Measurements from ENCODE around the gene SCYGR7. TPM values are rescaled to one million over a fixed set of nuclear protein-coding genes. Genes with fewer than 3 reads are reported as not detected.

Gene SCYGR7
- total and polyA plus RNA-seq, 2 experiments from 2014 or later = not detected

DNA sequence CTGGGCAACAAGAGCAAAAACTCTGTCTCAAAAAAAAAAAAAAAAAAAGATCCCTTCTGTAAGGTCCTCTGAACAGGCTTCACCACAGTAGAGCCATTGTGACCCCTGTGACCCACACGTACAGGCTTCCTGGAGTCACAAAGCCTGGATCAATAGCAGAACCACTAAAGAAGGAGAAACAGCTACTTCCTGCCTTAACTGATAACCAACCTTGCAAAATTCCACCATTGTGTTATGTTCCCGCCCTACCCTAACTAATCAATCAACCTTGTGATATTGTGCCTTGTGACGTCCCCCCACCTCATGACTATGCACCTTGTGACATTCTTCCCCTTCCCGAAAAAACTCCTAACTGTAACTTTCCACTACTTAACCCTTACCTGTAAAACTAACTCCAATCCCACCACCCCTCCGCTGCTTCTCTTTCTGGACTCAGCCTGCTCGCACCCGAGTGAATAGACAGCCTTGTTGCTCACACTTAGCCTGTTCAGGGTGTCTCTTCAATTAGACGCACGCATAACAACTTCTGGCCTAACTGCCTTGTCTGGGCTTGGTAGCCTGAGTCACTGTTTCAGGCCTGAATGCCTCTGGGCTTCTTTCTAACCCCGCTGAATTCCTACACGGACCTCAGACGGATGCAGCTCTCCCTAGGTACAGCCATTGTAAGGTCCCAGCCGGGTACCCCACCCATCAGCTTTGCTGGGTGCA is 31.4 kb downstream of the SCYGR7 start:
- peaks cover 10% of the 10 kb centered on the region for H3K27me3 Mint-ChIP-seq (ENCODE audit: insufficient read depth, low read depth, poor library complexity)
- no peak overlapping the region for H3K4me3 Mint-ChIP-seq
- H3K36me3 Mint-ChIP-seq (ENCODE audit: low read depth) = peaks cover 6% of the 10 kb centered on the region; the same call in 2 of the 3 replicates
- Histone ChIP-seq H2AFZ (peak overlapping the region; percentile 72), H3F3A (replicated peaks; ENCODE audit: low read depth) (no peaks in the 10 kb centered on the region), H3K9me2 (ENCODE audit: insufficient read depth) (no peaks in the 10 kb centered on the region), H3K27ac (ENCODE audit: low read depth) (no peak overlapping the region; the same call in 1 of the 2 replicates), H3K4me3 (no peak overlapping the region), H4K20me1 (replicated peaks; ENCODE audit: insufficient read depth) (no peaks in the 10 kb centered on the region), H3K4me1 (ENCODE audit: insufficient read depth) (peaks cover 10% of the 10 kb centered on the region; the same call in 1 of the 2 replicates), H3K27me3 (ENCODE audit: insufficient read depth) (no peaks in the 10 kb centered on the region), H3K36me3 (ENCODE audit: insufficient read depth) (no peaks in the 10 kb centered on the region; the same call in 1 of the 2 replicates), H3K79me2 (replicated peaks; ENCODE audit: insufficient read depth) (no peaks in the 10 kb centered on the region), H3K4me2 (no peak overlapping the region)
- ATAC-seq (peak; percentile 31), DNase-seq (ENCODE audit: low spot score) (peak; percentile 32)
- H3K27ac Mint-ChIP-seq = peak overlapping the region; percentile 9
- H3K4me1 Mint-ChIP-seq = peaks cover 25% of the 10 kb centered on the region
- peaks cover 2% of the 10 kb centered on the region; the same call in 1 of the 3 replicates for H3K9me3 Mint-ChIP-seq
- TF ChIP-seq, protein P1, sequence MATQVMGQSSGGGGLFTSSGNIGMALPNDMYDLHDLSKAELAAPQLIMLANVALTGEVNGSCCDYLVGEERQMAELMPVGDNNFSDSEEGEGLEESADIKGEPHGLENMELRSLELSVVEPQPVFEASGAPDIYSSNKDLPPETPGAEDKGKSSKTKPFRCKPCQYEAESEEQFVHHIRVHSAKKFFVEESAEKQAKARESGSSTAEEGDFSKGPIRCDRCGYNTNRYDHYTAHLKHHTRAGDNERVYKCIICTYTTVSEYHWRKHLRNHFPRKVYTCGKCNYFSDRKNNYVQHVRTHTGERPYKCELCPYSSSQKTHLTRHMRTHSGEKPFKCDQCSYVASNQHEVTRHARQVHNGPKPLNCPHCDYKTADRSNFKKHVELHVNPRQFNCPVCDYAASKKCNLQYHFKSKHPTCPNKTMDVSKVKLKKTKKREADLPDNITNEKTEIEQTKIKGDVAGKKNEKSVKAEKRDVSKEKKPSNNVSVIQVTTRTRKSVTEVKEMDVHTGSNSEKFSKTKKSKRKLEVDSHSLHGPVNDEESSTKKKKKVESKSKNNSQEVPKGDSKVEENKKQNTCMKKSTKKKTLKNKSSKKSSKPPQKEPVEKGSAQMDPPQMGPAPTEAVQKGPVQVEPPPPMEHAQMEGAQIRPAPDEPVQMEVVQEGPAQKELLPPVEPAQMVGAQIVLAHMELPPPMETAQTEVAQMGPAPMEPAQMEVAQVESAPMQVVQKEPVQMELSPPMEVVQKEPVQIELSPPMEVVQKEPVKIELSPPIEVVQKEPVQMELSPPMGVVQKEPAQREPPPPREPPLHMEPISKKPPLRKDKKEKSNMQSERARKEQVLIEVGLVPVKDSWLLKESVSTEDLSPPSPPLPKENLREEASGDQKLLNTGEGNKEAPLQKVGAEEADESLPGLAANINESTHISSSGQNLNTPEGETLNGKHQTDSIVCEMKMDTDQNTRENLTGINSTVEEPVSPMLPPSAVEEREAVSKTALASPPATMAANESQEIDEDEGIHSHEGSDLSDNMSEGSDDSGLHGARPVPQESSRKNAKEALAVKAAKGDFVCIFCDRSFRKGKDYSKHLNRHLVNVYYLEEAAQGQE (IDR thresholded peaks at IDR 0.05; ENCODE audit: unreplicated experiment) = no peak
- TF ChIP-seq ZNF114 (CRISPR knock-in tag; IDR thresholded peaks at IDR 0.05) = no peak
- TF ChIP-seq JUNB (IDR thresholded peaks at IDR 0.05; ENCODE audit: unreplicated experiment) = no peak
- no peak for TF ChIP-seq POLR2AphosphoS5 (IDR thresholded peaks at IDR 0.05; ENCODE audit: low read depth)
- no peak for TF ChIP-seq STAT1 (IDR thresholded peaks at IDR 0.05; ENCODE audit: unreplicated experiment)
- no peak for TF ChIP-seq ZNF331 (CRISPR knock-in tag; IDR thresholded peaks at IDR 0.05; ENCODE audit: low read depth)
- no peak for TF ChIP-seq NANOG (IDR thresholded peaks at IDR 0.05; ENCODE audit: borderline replicate concordance)
- no peak for TF ChIP-seq ZNF462 (CRISPR knock-in tag; IDR thresholded peaks at IDR 0.05)
- no peak for TF ChIP-seq ETS1 (IDR thresholded peaks at IDR 0.05)
- TF ChIP-seq CREB1 (CRISPR knock-in tag; IDR thresholded peaks at IDR 0.05; ENCODE audit: low read depth) = no peak

Data from GM23338 (cell line).